Cardiac septum (tissue), 1 donor: ENCODE measurements around the gene WNT6. TPM values are rescaled to one million over a fixed set of nuclear protein-coding genes. Genes with fewer than 3 reads are reported as not detected.
"Not testable (repeated sequence)": the region's sequence is repeated elsewhere in the genome, so short reads cannot be mapped to it uniquely, and the experiment has no call there.

Experiments
- DNase-seq: peaks from one replicate; pipeline ENCODE4 v3.0.0-alpha.2; 2020; ENCODE audit warnings: low spot score
- intact Hi-C: fragments of 100-400 bp; cut with DNase I; formaldehyde crosslinking; loops from one replicate; pipeline ENCODE4 v1.14.0; 2022
- total RNA-seq: library from RNA; stranded (reverse); fragmentation: NEBNext Ultra II Directional; extraction: Animal tissue kit (Norgen Biotek cat#: 25700); gene quantifications from one replicate; pipeline ENCODE4 v1.2.1, GENCODE V29; 2021
- donor health status: DM: no; HTN: no; CAD: no.

Gene WNT6
- total RNA-seq, 1 donor from 2014 or later = 0.46 TPM

DNA sequence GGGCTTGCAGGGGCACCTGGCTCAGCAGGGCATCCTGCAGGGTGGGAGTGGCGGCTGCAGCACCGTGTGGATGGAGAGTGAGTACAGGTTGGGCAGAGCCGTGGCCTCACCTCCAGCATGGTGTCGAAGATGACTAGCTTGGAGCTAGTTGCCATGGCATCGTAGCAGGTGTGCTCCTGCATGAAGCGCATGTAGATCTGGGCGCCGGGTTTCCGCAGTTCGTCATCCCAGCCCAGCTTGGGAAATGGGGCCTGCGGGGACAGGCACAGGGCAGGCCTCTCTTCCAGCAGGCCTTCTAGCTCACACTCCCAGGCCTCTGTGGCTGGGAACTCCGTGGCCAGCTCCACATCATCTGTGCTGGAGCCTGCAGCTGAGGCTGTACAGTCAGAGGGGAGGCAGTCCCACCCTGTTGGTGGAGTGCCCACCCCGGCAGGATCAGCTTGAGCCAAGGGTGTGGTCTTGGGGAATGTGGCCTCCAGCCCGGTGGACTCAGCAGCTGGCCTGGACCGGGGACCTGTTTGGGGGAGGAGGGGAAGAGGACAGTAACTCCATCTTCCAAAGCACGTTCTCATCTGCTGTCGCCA is 29.6 kb upstream of the WNT6 start:
- no peak for DNase-seq
- intact Hi-C loops = loop anchor here (5.0 kb wide), 1 partner anchor 118 kb away; the partner anchor contains the start of gene TTLL4

DNA sequence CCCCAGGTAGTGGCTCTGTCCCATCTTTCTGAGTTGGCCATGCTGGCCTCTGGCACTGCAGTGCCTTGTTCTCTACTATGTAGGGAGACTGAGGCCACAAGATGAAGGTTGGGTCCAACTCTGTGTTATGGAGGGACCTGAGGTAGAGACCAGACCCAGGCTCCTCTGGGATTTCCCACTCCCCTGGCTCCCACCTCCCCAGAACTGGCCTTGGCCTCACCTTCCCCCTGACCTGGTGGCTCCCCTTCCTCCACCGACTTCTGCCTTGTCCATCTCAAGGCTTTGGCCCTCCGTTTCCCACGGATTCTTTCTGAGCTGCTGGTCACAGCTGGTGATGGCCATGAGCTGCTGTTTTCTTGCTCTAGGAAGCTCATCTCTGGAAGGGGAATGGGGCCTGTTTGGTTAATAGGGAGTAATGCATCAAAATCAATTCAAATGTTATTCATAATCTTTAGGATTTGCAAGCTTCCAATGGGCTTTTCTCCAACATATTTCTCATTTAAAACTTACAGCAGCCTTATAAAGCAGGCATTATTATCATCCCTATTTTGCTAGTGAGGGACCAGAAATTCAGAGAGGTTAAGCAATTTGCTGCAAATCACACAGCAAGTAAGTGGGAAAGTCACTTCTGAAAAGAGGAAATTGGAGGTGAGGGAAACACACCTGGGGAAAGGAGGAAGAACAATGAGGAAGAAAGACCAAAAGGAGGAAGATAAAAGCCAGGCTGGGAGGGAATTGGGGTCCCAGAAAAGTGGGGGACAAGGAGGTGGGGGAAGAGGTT is 28.9 kb upstream of the WNT6 start:
- intact Hi-C loops = loop anchor here (5.0 kb wide), 1 partner anchor 118 kb away; the partner anchor contains the start of gene TTLL4
- no peak for DNase-seq

DNA sequence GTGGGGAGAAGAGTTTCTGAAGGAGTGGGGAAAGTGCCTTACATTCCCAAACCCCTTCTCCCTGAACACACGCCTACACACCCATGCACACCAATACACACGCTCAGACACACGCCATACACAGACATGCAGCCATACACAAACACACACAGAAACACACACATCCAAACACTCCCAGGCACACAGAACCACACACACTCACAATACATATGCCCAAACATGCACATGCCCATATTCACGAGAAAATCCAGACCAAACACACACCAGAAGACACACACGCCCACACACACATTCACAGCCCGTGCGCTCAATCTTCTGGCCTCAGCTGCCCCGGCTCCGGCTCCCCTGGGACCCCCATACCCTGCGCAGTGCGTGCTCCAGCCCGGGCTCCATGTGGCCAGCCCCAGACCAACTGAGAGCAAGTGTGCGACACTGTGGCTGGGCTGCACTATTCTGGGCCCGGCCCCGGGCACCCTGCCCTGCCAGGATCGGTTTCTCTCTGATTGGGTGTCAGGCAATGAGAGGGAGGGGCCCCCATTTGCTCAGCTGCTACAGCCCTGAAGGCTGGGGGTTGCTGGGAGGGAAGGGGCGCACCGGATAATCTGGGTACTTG is 28.1 kb upstream of the WNT6 start, which contains the start of gene PRKAG3:
Gene PRKAG3, minus strand, starts transcription at position 426 of the 613 bp plus-strand sequence.
- intact Hi-C loops = loop anchor here (5.0 kb wide), 1 partner anchor 119 kb away; the partner anchor contains the start of gene TTLL4
- no peak for DNase-seq

DNA sequence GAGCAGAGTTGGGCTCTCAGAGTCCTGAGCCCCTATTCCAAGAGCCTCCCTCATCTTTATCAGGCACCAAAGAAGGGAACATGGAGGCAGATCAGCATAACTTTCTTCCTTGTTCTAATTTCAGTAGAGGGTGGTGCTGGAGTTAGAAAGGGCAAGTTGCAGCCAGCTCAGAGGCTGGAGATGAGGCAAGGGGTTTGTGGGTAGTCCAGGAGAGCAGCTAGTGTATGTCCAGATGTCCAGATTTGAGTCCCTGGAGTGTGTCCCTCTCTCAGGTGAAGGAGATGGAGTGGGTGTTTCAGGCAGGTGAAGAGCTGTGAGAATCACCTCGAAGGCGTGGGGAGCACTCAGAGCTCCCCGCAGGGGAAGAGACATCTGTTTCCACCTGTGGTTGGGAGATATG is 27.5 kb upstream of the WNT6 start:
- no peak for DNase-seq
- intact Hi-C loops = loop anchor here (5.0 kb wide), 1 partner anchor 120 kb away; the partner anchor contains the start of gene TTLL4

DNA sequence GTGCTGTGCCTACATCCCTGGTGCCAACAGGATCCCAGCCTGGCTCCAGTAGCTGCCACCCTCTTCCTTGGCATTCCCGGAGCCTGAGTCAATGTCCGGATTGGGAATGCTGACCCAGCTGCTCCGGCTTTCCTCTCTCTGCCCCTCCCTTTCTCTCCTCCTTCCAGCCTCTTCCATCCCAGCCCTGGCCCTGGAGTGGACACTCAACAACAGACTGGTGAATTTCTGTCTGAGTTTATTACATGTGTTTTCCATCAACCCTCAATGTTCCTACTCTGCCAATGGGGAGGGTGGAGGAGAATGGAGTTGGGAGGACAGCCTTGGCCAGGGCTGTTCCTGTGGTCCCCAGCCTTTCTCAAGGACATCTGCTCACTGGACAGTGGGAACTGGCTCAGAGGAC is 27.1 kb upstream of the WNT6 start:
- no peak for DNase-seq
- intact Hi-C loops = loop anchor here (5.0 kb wide), 1 partner anchor 120 kb away; the partner anchor contains the start of gene TTLL4

DNA sequence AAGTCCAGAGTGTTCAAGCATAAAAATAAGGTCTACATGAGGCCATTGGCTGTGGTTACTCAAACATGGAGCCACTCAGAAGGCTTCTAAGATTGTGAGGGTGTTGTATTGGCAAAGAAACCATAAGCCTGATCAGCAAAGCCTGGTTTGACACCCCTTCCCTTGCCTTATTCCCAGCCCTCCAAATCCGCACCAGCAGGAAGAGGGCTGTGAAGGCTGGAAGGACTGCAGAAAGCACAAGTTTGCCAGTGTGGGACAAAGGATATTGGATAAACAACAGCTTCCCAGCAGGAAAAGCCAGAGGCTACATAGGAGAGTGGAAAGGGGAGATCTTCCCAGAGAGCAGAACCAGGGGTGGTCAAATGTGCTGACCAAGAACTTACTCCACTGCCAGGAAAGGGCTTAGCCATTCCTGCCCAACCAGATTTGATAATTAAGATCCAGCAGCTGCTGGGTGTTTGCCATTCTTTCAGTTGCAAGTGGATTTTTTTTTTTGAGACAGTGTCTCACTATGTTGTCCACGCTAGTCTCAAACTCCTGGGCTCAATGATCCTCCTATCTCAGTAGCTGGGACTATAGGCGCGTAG is 26.5 kb upstream of the WNT6 start:
- DNase-seq = no peak
- intact Hi-C loops = loop anchor here (5.0 kb wide), 1 partner anchor 121 kb away; the partner anchor contains the start of gene TTLL4

DNA sequence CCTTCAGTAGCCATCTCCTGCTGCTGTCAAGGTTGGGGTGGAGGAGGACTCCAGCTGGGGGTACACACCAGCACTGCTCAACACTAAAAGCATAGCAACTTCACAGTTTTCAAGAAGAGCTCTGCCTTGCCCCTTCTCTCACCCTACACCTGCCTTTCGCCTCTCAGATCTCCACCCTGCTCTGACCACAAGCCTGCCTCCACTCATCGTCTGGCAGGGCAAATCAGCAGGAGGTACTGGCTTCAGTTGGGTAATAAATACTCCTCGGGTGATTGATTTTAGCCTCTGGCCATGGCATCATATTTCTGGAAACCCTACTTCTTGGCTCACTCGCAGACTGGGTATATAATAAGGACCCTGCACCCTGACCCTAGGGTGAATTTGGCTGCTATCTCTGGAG is 24.9 kb upstream of the WNT6 start:
- intact Hi-C loops = loop anchor here (5.0 kb wide), 2 partner anchors 102 to 122 kb away; partner anchors contain the start of gene TTLL4
- DNase-seq = no peak

DNA sequence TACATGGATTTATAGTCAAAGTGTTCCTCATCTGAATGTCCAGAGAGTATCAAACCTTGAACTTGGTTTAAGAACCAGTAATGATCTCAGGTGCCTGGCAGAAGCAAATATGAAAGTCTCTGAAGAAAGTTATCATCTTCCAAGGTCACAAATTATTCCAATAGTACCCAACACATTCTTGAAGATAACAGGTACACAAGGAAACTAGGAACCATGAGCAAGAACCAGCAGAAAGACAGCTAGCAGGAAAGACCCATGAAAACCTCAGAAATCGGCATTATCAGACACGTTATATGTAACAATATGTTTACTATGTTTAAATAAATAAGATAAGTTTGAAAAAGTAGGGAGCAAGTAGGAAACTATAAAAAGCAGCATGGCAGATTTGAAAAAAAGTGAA is 22.1 kb upstream of the WNT6 start:
- no peak for DNase-seq
- intact Hi-C loops = loop anchor here (5.0 kb wide), 1 partner anchor 105 kb away; no protein-coding TSS in a partner anchor

DNA sequence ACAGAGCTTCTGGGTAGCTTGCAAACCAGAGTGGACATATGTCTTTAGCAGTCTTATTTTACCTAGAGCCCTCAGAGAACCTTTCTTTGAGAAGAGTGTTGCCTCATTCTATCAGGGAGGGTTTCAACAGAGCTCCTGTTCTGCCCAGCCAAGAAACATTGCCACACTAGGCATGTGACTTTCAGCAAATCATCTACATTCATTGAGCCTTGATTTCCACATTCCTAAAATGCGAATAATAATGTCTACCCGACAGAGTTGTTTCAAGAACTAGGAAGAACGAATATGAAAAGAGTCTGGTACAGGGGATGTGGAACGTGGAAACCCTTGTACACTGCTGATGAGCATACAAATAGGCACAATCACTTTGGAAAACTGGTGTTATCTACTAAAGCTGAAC is 20.2 kb upstream of the WNT6 start:
- intact Hi-C loops = loop anchor here (5.0 kb wide), 1 partner anchor 107 kb away; no protein-coding TSS in a partner anchor
- no peak for DNase-seq

DNA sequence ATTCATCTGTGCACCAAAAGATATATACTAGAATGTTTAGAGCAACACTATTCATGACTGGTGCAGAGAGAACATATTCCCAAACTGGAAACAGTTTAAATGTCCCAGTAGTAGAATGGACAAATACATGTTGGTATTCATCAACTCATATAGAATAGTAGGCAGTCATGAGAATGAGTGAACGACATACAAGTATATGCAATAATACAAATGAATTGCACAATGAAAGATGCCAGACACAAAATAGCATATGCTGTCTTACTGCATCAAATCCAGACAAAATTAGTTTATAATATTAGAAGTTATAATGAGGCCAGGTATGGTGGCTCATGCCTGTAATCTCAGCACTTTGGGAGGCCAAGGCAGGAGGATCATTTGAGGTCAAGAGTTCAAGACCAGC is 19.7 kb upstream of the WNT6 start:
- intact Hi-C loops = loop anchor here (5.0 kb wide), 1 partner anchor 108 kb away; no protein-coding TSS in a partner anchor
- DNase-seq = no peak

DNA sequence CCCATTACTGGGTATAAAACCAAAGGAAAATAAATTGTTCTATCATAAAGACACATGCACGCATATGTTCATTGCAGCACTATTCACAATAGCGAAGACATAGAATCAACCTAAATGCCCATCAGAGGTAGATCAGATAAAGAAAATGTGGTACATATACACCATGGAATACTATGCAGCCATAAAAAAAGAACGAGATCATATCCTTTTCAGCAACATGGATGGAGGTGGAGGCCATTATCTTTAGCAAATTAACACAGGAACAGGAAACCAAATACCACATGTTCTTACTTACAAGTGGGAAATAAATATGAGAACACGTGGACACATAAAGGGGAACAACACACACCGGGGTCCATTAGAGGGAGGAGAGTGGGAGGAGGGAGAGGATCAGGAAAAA is 15.3 kb upstream of the WNT6 start:
- DNase-seq, intact Hi-C loops: not testable (repeated sequence)

DNA sequence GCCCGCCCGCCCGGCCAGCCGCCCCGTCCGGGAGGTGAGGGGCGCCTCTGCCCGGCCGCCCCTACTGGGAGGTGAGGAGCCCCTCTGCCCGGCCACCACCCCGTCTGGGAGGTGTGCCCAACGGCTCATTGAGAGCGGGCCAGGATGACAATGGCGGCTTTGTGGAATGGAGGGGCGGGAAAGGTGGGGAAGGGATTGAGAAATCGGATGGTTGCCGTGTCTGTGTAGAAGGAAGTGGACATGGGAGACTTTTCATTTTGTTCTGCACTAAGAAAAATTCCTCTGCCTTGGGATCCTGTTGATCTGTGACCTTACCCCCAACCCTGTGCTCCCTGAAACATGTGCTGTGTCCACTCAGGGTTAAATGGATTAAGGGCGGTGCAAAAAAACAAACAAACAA is 12.6 kb upstream of the WNT6 start:
- DNase-seq = not testable (repeated sequence)
- intact Hi-C loops = loop anchor here (1.0 to 5.0 kb wide), 2 partner anchors 136 to 160 kb away; no protein-coding TSS in a partner anchor

DNA sequence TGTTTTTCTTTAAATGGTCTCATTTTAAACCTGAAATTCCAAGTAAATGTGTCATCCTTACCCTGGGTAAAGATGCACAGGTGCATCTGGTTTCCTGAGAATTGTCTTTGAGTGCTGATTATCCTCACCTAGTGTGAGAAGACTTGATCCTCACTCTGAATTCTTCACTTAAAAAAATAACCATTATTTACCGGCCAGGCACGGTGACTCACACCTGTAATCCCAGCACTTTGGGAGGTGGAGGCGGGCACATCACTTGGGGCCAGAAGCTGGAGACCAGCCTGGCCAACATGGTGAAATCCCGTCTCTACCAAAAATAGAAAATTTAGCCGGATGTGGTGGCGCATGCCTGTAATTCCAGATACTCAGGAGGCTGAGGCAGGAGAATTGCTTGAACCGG is 9.9 kb upstream of the WNT6 start:
- DNase-seq = no peak
- intact Hi-C loops = loop anchor here (5.0 kb wide), 1 partner anchor 162 kb away; no protein-coding TSS in a partner anchor

DNA sequence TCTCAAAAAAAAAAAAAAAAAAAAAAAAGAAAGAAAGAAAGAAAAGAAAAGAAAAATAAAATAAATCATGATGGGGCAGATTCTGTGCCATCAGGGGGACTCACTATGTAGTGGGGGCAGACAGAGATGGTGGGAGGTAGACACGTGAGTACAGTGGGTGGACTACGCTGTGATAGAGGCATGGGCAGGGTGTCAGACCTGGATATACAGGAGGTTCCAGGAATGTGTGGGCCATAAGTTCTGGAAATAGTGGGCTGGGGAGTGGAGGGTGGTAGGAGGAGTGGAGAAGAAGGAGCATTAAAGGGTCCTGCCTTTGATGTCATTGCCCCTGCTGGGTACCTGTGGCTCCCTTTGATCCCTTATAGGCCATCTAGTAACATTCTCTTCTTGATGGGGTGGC is 8.8 kb upstream of the WNT6 start:
- no peak for DNase-seq
- intact Hi-C loops = no loop called here

DNA sequence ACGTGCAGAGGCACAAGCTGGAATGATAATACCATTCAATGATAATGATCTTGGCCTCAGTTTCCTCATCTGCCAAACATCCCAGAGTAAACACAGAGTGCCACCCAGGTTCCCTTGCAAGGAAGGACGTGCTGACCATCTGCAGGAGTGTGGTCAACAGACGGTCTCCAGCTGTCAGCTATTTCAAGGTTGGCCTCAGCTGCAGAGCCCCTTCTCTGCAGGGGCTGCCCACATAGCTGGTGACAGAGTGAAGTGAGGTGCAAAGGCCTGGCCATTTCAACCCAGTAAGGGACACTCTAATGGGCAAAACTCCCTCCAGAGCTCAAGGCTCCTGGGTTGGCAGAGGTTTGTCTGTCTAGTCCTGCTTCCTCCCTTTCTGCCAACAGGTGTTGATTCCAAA is 8.3 kb upstream of the WNT6 start:
- DNase-seq = no peak
- intact Hi-C loops = no loop called here

DNA sequence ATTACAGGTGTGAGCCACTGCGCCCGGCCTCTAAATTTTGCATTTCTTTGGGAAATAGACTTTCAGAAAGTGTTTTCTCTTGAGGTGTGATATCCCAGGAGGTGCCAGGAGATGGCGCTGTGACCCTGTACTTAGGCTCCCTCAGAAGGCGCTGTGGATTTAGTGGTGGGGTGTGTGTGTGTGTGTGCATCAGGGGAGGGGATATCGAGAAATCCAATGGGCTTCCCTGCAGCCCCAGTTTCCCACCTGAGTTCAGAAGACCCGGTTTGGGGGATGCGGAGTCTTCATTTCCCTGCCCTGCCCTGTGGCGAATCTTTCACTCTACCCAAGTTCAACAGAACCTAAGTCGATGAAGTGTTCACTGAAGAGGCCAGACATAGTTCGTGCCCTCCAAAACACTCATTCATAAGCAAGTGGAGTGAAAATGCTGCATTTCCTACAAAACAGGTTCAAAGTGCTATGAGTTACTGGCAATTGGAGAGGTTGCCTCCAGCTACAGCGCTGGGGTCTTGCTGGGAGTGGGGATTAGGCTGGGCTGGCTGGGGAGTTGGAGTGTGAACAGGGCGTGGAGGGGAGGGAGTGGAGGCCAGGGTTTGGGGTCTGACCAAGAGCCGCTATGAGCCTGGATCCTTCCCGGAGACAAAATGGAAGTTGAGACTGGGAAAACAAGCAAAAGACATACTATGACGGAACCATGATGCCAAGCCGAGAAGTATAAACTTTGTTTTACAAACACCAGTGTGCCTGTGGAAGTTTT is 6.5 kb upstream of the WNT6 start:
- intact Hi-C loops = no loop called here
- no peak for DNase-seq

DNA sequence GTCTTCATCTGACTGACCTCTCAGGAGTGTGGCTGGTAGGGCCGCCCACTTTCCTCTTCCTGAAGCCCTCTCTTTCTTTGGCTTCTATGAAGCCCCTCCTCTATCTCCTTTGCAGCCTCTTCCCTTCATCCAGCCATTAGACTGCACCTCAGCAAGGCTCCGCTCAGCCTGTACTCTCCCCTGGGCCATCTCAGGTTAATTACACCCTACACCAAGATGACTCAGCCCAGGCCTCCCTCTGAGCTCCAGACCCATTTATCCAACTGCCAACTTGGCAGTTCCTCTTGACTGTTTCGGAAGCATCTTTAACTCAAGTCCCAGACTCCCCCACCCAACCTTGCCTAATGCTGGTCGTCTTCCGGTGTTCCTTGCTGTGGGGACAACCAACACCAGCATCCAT is 5.8 kb upstream of the WNT6 start:
- intact Hi-C loops = no loop called here
- DNase-seq = no peak

DNA sequence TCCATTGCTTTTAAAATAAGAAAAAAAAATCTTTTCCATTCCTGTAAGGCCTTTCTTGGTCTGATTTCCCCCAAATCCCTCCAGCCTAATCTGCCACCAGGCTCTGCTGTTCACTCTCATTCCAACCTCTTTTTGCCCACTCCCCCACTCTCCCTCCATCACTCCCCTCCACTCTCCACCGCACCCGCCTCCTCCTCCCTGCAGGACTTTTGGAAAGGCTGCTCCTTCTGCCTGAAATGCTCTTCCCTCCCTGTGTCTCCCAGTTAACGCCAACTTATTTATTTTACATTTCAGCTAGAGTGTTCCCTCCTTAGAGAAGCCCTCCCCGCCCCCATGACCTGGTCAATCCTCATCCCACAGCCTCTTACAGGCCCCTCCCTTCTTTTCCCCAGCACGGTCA is 4.7 kb upstream of the WNT6 start:
- intact Hi-C loops = no loop called here
- DNase-seq = peak; percentile 26
